NCI-H446 (cell line): Measurements from ENCODE around the gene DNER.

Experiments used
- DNase-seq, 2 experiments: peaks; one replicate each; lab custom pipeline; 2025; lab: John Stamatoyannopoulos, UW

The DNER gene

DNA sequence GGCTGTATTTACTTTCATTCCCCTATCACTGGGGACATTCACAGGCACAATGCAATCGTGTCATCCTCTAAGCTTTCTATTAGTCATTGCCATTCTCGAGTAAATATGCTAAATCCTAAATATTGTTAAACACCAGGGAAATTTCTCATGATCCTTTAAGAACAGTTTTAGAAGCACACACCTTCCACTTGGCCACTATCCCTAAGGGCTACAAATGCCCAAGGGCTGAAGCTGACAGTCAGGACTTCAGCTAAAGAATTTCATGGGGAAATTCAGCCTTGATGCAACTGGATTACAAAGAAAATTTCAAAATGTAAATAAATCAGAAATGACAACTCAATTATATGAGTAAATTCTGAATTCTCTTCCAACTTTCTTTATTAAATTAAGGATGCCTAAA, 280.2 kb downstream of the DNER start:
- no peak for DNase-seq

DNA sequence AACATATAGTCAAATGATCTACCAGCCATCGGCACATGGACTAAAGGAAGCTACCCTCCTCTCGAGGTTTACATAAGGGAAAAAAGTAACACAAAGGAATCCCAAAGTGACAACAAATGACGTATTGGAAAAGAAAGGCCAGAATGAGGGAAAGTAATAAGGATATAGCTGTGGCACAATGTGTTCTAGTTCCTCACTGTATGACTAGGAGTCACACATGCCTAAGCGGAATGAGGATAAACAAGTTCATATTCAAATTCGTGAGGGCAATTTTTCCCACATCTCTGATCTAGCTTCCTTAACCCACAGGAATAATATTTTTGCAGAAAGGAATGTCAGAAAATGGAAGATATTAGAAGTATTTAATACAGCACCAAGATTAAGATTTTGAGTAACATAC, 281.0 kb downstream of the DNER start:
- no peak for DNase-seq

DNA sequence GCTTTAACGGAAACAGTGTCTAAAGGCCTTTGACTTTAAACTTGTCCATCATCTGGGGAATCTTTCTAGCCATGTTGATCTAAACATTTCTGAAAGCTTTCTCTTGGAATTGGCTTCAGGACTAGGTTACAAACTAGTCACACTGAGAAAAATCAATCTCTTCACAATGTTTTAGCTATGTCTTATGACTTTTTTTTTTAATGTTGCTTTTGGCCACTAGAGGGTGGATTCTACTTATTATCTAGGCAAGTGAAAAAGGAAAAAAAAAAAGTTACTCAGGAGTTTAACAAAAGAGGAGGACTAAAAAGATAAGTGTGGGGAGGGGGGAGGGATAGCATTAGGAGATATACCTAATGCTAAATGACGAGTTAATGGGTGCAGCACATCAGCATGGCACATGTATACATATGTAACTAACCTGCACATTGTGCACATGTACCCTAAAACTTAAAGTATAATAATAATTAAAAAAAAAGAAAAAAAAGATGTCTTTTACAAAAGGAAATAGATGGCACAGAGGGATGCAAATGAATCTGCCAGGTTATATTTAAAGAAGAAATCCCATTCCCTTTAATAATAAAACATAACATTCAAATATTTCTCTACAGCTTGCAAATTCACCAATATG, 282.9 kb downstream of the DNER start:
- DNase-seq, result peak in 1 of 2 experiments; percentile 11

DNA sequence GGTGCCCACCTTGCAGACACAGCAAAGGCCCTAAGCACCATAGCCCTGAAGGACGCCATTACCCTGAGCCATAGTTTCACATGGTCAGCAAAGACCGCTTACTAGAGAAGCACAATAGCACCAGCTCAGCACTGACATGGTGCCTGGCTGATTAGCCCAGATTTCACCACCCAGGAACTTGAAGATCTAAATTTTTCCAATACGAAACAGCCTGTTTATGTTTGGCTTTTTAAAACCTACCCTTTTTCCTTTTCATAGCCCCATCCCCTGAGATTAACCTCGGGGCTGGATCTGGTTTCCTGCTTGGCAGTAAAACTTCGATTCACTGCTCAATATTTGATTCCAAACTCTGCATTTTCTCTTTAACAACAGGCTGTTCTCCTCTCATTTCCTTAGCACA, 284.8 kb downstream of the DNER start:
- DNase-seq, result no peak

DNA sequence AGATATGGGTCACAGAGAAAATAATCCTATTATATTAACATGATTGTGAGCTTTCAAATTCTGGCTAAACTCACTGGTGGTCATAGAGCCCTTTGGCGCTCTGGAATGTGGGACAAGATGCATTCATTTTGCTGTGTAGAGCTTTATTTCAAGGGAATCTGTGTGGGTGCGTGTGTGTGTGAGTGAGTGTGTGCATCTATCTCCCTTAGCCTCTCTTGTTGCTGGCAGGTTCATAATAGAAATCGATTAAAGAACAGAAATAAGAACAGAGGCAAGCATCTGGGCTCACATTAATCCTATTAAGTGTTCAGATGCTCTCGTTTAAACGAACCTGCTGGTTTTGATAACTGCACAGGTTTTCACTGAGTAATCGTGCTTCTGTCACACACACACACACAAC, 287.9 kb downstream of the DNER start:
- no peak for DNase-seq

DNA sequence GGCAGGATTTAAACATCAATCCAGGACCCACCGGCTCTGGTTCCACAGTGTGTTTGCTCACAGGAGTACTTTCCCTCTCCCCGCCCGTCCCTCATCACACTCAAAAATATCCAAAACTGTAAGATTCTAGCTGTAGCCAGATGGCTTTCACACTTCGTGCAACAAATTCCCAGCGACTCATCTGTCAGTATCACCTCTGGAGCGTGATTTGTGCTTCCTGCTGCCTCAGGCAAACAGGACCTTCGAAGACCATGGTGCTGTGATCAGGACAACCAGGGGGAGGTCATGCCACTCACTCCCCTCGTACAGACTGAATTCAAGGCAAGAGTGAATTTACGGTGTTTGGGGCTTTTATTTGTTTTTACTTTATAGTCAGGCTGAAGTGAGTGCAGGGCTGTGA, 288.8 kb downstream of the DNER start:
- DNase-seq, result no peak

DNA sequence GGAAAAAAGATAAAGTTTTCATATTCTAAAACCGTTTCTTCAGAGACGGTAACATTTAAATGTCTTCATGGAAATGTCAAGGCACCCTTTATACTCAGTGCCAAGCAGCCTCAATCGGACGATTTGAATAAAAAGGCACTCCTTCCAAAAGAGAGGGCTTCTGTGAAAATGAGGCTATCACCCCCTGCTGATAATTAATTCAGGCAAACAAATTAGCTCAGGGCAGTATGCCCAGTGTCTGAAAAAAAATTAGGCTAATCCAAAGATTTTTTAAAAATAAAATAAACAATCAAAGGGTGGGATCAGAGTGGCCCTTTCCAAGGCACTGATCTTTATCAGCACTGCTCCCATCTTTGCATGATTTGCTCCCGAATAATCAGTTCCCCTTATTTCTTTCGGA, 292.3 kb downstream of the DNER start:
- DNase-seq, result no peak

DNA sequence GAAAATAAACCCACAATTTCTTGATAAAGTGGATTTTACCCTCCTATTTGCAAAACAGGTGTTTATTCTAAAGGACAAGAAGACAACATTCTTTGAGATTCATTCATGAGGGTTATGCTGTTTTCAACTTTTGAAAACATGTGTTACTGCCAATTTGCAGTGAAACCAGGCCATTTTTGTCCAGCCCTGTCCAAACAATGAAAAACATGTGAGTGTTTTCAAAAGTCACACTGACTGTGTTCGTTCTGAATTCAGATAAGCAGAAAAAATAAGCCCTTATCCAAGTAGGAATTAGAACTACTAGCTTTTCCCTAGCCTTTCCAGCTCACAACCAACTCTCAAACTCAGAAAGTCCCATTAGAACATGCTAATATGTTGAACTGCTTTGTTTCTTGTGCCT, 295.2 kb downstream of the DNER start:
- no peak for DNase-seq

DNA sequence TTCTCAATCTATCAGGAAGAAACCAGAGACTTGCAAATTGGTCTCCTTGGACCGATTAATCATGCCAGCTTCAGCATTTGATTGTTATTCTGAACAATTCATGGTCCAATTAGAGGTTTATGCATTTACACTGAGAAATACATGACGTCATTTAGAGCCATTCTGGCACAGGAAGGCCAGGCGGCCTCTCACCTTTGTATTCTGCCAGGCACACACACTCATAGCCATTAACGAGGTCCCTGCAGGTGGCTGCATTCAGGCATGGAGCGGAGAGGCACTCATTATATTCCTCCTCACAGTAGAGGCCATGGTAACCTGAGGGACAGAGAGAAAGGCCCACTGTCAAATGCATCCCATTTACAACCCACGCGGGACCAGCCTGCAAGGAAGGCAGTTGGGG, 296.4 kb downstream of the DNER start:
- DNase-seq, result no peak

DNA sequence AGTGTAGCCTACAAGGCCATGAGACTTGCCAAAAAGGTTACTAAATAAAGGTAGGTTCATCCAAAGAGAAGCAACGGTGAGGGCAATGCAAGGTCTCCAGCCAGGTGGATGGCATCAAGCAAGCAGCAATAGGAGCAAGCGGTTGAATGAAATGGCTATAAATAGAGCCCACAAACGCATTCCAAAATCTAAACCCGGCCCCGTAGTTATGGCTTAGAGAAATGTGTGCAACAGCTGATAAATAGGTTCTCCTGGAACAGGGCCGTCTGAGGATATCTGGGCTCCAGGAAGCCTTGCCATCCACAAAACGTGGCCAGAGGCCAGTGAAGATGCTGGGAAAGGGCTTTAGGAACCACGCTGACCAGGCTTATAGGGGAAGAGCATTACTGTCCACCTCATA, 297.2 kb downstream of the DNER start:
- no peak for DNase-seq

DNA sequence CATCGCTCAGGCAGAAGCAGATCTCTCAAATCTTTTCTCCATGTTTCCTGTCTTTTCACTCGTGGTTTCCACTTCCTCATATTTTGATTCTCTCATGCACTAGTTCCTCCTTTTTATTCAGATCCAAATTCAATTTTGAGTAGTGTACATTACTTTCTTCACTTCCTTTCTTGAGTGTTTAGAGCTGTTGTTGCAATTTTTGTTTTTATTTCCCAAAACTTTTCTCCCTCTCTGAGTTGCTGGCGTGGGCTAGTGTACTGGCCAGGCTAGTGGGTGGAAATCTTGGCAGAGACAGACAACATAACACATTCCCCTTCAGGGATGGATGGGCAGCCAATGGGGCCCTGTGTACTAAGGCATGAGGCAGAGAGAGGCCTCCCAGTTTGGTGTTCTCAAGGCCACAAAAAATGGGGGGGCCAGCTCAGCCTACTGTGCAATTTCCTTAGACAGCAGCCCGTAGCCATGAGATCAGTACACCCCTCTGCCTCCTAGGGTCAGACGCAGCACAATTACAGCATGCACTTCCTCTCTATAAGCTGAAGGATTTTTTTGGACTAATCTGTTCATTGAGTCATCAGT, 298.1 kb downstream of the DNER start:
- no peak for DNase-seq

DNA sequence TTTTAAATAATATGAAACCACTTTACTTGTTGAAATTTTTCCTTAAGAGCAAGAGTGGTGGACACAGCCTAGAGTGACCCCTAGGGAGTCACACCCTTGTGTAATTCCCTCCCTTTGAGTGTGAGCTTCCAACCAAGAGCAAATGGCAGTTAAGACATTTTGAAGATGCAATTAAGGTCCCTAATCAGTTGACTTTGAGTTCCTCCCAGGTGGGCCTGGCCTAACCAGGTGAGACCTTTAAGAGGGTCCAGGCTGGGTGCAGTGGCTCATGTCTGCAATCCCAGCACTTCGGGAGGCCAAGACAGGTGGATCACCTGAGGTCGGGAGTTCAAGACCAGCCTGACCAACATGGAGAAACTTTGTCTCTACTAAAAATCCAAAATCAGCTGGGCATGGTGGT, 299.7 kb downstream of the DNER start:
- DNase-seq, result no peak

DNA sequence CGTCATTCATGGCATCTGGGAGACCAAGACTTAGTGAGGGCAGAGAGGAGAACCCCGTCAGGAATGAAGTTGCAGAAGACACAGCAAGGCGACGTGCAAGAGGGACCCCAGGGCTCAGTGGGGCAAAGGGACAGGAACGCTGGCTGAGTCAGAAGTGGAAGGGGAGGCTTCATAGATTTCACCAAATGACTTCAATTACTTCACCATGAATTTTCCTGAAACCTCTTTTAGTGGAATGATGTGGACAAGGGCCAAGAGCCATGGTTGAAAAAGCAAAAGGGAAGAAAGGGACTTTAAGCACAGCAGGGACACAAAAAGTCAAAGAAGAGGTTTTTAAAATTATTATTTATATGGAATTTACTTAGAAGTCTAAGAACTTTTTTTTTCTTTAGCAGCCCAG, 301.7 kb downstream of the DNER start:
- no peak for DNase-seq

DNA sequence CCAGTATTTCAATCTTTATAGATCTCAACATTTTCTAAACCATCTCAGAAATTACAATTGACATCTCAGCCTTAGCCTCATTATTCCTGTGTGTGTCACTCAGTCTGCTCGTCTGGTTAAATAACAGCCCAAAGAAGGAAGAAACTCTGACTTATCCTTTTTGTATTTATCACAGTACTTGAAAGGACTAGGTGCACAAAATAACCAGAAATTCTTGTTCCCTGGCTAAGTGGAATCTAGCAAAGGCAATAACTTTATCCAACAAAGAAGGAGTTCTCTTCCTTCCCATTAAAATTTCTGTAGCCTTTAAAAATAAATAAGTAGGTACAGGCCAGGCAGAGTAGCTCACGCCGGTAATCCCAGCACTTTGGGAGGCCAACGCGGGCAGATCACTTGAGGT, 303.4 kb downstream of the DNER start:
- DNase-seq, result no peak

DNA sequence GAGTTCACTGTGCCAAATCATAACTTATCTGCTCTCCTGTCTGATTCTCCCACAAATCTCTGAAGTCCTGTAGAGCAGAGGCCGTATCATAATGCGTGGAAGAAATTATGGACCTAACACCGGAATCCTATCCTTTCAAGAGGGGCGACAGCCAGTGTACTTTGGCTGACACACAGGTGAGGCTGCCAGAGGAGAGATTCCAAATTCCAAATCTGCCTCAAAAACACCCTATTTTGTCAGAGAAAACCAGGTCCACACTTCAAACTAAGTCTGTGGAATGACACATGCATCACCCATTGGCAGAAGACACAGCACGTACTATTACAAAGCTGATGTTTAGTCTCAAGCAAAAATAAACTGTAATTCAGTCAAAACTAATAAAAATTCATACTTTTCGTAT, 304.1 kb downstream of the DNER start:
- no peak for DNase-seq

DNA sequence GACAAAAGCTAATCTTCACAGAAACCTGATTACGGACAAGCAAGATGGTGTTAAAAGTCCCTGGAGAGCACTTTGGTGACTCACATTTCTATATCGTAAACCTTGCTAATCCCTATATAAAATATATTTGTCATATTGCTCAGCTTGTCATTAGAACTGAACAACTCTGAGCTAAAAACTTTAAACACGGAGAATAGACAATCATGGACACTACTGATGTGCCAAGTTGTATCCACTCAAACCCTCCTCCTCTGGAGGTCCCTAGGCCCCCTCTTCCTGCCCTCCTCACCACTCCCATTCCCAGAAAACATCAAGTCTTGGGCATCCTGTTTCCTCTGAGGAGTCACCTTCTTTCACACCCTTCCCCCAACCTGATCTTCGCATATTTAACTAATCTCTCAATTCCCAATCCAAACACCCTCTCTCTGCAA, 304.6 kb downstream of the DNER start:
- DNase-seq, result no peak

DNA sequence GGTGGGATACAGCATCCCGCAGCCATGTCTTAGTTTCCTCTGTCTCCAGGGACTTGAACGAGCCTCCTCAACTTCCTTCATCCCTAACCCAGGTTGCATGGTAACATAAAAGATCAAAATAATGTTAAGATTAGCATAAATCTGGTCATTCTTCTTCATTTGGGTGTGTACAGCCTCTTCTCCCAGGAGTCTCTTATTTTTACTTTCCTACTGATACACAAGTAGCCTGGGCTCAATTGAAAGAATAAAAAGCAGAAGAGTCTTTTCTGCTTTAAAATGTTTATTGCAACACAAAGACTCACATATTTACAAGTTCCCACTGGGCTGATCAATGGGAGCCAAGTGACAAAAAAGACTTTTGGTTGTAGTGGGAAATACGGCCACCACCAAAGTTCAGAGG, 305.4 kb downstream of the DNER start:
- no peak for DNase-seq

DNA sequence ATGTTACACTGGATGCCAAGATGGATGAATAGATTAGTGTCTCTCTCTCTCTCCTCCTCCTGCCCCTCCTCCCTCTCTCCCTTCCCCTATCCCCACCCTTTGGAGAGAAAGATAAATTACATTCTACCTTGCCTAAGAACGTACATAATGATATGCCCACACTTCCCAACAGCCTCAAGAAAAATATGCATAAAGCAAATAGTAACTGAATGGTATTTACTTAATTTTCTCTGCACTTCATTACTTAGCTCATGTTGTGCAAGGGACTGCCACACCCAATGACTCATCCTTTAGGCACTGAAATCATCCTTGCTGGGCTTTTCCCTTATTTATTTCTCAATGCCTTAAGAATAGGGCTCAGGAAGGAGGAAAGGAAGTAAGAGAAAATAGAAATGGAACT, 306.0 kb downstream of the DNER start:
- no peak for DNase-seq

DNA sequence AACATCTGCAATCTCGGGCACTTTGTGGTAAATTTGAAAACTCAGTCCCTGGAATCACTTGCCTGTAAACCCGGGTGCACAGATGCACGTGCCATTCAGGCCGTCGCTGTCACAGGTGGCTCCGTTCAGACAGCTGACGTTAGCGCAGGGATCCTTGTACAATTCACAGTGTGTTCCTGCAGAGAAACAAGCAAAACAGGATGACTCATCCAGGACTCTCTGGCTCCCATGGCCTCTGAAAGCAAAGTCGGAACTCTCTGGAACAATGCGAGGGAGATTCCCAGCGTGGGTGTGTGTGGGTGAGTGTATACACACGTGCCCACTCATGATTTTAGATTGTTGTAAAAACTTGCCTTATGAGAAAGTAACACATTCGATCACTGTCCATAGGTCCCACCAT, 307.2 kb downstream of the DNER start:
- no peak for DNase-seq

DNA sequence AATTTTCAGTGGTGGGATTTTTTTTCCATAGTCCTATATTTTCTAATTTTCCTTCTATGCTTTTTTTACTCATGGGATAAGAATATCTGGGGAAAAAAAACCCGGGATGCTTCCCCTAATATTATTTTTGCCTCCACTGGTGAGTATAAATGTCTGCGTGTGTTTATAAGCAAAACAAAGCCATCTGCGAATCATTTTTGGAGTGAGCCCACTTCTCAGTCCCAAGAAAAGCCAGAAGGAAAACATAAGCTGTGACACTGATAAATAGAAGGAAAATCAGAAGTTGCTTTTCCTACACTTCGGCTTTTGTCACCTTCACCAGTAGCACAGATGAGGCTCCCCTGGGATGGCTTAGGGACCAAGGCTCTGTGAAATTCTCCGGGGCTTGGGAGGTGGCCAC, 308.6 kb downstream of the DNER start:
- DNase-seq, result no peak

DNA sequence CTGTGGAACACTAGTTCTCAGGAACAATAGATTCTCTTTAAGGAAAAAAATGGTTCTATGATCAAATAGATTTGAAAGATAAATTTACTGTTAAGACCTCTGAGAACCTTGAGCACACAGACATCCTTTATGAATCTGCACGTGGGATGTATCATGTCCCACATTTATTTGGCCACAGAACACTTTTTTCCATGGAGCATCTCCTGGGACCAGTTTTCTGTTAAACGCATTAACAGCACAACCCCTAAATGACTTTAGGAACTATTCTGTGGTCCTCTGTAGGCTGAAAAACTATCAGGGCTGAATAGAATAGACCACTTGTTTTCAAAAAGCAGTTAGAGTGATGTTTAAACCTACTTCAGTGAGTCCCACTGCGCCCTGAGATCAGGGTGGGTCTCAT, 311.1 kb downstream of the DNER start:
- DNase-seq, result no peak

DNA sequence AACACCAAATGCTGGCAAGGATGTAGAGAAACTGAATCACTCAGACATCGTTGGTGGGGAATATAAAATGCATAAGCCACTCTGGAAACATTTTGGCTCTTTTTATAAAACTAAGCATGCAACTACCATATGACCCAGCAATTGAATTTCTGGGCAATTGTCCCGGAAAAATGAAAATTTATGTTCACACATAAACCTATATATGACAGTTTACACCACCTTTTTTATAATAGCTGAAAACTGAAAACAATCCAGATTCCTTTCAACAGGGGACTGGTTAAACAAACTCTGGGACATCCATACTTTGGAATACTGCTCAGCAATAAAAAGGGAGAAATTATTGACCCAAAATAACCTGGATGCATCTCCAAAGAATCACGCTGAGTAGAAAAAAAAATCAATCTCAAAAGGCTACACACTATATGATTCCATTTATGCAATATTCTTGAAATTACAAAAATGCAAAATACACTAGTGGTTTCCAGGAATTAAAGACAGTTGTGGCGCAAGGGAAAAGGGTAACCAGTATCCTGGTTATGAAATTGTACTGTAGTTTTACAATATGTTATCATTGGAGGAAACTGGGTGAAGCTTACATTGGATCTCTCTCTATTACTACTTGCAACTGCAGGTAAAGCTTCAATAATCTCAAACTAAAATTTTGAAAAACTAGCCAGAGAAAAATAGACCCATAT, 313.0 kb downstream of the DNER start:
- DNase-seq, result no peak

DNA sequence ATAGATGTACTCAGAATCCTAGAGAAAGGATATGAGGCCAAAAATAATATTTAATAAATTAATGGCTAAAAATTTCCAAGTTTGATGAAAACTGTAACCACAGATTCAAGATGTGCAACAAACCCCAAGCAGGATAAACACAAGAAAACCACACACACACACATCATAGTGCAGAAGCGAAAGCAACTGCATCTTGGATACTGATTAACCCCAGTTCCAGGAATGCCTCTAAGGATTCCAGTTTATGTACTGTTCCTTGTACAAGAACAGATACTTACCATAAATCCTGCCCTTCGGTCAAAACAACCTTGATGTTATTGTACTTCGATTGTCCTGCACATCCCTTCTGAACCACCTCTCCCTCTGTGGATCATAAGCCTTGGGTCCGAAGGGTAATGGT, 320.4 kb downstream of the DNER start:
- DNase-seq, result no peak

DNA sequence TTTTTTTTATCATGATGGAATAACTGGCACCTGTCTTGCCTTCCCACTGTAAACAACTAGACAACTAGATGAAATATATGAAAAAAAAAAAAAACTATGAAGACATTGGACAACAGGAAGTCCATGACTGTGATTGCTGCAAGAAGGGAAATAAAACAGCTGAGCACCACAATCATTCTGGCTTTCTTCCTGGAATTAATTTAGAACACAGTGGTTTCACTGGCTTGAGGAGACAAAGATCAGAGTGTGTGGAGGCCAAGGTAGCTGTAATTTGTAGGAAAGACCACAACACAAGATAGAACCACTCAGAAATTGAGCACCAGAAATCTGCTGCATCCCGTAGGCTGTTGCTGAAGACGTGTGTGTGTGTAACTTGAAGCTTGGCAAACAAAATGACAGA, 322.2 kb downstream of the DNER start:
- DNase-seq, result no peak
